A549 treated with AZD9567 at 1 μM for 4 hours (cell line): ENCODE data around the gene PGLYRP2. TPM values are rescaled to one million over a fixed set of nuclear protein-coding genes. Genes with fewer than 3 reads are reported as not detected.

Experiments
- total RNA-seq: library from RNA; stranded (reverse); fragments of 200-300 nt; extraction: Qiagen RNA extraction; gene quantifications from 5 replicates; pipeline ENCODE4 v1.2.3, GENCODE V29; 2022; ENCODE audit not compliant: insufficient read depth

PGLYRP2 gene, protein sequence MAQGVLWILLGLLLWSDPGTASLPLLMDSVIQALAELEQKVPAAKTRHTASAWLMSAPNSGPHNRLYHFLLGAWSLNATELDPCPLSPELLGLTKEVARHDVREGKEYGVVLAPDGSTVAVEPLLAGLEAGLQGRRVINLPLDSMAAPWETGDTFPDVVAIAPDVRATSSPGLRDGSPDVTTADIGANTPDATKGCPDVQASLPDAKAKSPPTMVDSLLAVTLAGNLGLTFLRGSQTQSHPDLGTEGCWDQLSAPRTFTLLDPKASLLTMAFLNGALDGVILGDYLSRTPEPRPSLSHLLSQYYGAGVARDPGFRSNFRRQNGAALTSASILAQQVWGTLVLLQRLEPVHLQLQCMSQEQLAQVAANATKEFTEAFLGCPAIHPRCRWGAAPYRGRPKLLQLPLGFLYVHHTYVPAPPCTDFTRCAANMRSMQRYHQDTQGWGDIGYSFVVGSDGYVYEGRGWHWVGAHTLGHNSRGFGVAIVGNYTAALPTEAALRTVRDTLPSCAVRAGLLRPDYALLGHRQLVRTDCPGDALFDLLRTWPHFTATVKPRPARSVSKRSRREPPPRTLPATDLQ
- not detected in 5 replicates for total RNA-seq

DNA sequence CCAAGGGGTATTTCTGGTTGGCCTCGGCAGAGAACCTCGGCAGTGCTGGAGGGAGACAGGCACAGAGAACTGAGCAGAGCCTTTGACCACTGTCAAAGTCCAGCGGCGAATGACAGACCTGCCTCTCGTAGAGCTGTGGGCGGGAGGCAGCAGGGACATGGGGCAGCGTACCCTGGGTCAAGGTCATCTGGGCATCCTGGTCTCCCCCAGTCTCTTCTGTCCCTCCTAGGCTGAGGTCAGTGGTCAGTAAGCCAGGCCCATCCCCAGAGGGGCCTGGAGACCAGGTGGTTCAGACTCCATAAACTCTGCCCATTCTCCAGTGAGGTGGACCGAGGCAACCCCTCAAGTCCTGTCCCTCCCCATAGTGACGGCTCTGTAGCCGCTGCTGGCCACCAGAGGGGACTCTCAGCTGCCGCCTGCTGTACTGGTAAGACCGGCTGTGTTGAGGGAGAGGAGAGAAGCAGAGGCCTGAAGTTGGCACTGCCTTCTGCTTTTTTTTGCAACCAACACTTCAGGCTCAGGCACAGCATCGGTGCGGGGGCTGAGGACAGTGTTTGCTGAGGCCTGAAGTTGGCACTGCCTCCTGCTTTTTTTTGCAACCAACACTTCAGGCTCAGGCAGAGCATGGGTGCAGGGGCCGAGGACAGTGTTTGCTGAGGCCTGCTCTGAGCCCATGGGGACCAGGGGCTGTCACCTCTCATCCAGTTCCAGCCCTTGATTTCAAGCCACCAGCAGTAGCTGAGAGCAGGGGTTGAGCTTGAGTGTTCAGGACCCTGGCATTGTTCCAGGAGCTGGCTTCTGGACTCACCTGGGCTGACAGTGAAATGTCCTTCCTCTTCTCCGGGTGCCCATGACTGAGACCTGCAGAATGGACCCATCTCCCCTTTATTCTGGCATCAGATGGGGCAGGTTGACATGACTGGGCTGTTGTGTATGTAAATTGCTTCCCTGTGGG is at the start of gene PGLYRP2:
Gene PGLYRP2, minus strand, starts transcription at position 111 of the 955 bp plus-strand sequence. CDS start 130 bp downstream, outside the sequence.

DNA sequence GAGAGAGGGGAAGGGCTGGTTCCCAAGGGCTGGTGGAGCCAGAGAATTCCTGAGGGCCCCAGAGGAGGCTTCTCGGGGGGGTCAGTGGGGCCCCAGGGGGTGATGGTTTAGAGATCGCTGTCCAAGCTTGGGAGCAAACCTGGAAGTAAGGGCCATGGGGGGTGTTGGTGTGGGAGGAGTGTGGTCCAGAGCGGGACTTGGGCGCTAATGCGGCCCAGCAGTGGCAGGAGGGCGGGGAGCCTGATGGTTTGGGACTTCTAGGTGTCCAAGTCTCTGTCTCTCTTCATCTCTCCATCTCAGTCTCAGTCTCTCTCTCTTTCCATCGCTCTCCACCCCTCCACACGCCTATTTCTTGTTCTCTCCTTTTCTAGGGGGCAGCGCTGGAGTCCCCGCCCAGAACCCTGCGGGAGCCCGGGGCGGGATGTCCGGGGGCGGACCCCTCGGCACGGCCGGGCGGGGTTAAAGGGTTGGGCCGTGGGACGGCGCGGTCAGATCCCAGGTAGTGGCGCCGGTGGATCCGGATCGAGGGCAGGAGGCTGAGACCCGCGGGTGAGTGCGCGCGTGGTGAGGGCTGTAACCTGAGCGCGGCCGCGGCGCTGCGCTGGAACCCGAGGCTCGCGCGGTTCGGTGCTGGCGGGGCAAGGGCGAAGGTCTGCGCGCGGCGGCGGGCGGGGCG is 28.9 kb upstream of the PGLYRP2 start, which contains the start of gene CYP4F22:
Gene CYP4F22, plus strand, starts transcription at position 491 of the 676 bp plus-strand sequence. CDS start 16,812 bp downstream, outside the sequence.

DNA sequence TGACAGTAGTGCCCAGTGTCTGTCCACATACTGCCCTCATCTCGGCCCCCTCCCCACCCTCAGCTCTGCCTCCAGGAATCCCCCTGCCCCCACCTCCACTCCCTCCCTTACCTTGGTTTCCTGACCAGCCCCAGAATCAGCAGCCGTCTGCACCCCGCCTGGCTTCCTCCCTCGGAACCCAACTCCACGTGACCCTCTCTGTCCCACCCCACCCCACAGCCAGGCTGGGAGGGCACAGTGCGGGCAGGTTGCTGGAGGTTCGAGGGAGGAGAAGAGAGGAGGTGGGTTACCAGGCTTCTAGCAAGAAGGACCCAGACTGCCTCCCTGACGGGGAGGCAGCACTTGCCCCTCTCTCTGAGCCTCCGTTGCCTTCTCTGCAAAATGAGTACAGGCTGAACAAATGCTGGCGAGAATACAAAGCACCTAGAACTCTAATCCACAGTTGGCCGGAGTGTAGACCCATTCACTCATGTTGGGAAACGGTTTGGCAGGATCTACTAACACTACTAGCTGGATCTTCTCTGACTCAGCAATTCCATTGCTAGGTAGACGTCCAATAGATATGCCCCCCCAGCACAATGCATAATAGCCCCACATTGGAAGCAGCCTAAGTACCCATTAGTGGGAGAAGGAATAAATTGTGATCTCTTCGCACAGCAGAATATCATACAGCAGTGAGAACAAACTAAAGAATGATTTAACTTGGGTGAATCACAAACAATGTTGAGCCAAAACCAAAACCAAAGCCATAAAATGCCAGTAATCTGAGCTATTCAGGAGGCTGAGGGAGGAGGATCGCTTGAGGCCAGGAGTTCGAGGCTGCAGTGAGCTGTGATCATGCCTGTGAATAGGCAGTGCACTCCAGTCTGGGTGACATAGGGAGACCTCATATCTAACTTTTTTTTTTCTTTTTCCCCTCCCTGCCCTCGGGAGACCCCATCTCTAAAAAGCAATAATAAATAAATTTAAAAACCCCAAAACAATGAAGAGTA is 14.6 kb downstream of the PGLYRP2 start, which contains the start of gene RASAL3:
Gene RASAL3, minus strand, starts transcription at position 151 of the 992 bp plus-strand sequence. CDS start 186 bp downstream, outside the sequence.

DNA sequence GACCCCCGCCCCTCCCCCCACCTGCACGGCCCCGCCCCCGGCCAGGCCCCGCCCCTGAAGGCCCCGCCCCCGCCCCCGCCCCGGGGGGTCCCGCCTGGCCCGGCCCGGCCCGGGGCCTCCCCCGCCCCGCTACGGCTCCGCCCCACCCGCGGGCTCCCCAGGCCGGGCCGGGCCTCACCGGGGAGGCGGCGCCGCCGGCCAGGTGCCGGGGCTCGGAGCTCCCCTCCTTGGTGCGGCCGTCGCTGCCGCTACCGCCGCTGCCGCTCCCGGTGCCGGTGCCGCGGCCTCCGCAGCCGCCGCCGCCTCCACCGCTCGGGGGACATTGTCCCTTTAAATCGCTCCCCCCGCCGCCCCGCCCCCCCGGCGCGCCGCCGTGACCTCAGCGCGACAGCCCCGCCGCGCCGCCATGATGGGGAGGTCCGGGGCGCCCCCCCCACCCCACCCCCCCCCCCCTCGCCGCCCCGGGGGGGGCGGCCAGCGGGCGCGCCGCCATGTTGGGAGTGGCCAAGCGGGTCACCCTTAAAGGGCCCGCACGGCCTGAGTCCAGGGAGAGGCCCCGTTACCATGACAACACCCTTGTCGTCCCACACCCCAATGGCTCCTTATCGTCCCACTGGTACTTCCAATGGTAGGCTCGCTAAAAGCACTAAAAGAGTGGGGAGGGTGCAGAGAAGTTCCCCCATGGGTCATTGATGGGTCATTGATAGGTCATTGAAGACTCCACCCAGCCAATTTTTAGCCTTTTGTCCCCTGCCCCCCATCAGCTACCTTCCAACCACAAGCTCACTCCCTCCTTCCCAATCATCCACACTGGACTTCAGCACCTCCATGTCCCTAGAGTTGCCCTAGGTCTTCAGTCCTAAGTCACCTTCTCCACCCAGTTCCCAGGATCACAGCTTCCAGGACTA is 29.4 kb downstream of the PGLYRP2 start, which contains the start of gene WIZ:
Gene WIZ, minus strand, starts transcription at position 337 of the 908 bp plus-strand sequence. CDS start 1,649 bp downstream, outside the sequence.

Other genes with a start within 250 kb of the PGLYRP2 start
- gene EPHX3, start 247.1 kb downstream of the PGLYRP2 start, total RNA-seq, result 0.06 to 0.16 TPM (median 0.13 TPM) in 4 of 5 replicates, not detected in the other
- gene BRD4, start 147.0 kb downstream of the PGLYRP2 start, total RNA-seq, result 21.2 to 27.0 TPM (median 25.8 TPM) in 5 replicates
- 15.9 to 18.8 TPM (median 16.5 TPM) in 5 replicates for gene AKAP8, start 99.7 kb downstream of the PGLYRP2 start, total RNA-seq
- gene AKAP8L, start 60.5 kb downstream of the PGLYRP2 start, total RNA-seq, result 38.4 to 53.6 TPM (median 40.4 TPM) in 5 replicates
- gene WIZ, start 29.5 kb downstream of the PGLYRP2 start, total RNA-seq, result 19.1 to 23.3 TPM (median 22.4 TPM) in 5 replicates
- 0.19 TPM in 1 of 5 replicates, not detected in the others for gene RASAL3, start 15.0 kb downstream of the PGLYRP2 start, total RNA-seq
- 0.09 to 1.6 TPM (median 0.17 TPM) in 5 replicates for gene CYP4F22, start 29.0 kb upstream of the PGLYRP2 start, total RNA-seq
- not detected in 5 replicates for gene CYP4F8, start 135.7 kb upstream of the PGLYRP2 start, total RNA-seq
- gene CYP4F3, start 161.4 kb upstream of the PGLYRP2 start, total RNA-seq, result 1.1 to 3.6 TPM (median 3.1 TPM) in 5 replicates
- 1.4 to 1.7 TPM (median 1.6 TPM) in 4 of 5 replicates, not detected in the other for gene CYP4F12, start 193.6 kb upstream of the PGLYRP2 start, total RNA-seq
- not detected in 5 replicates for gene OR10H2, start 248.5 kb upstream of the PGLYRP2 start, total RNA-seq